Measurements from ENCODE around the gene DPH7.
"Not testable (repeated sequence)": the region's sequence is repeated elsewhere in the genome, so short reads cannot be mapped to it uniquely, and the experiment has no call there.

The DPH7 gene

DNA sequence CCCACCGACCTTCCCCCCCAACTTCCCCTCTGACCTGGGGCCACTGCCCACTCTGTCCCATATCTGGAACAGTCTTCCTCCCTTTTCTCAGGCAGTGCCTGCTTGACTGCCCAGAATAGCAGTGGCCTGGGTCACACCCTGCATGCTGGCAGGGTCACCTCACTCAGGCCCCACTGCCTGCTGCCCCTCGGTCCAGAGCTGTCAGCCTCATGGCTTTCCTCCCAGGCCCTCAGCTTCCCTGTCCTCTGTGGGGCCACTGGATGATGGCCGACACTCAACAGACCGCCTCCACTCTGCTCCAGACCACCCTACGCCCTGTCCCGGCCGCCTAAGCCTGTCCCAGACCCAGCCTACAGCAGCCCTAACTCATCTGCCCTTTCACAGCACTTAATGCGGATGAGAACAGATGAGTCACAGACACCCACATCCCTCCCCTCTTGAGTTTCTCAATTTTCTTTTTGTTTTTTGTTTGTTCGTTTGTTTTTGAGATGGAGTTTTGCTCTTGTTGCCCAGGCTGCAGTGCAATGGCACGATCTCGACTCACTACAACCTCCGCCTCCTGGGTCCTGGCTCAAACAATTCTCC, 34.5 kb downstream of the DPH7 start:
- no peak for DNase-seq

DNA sequence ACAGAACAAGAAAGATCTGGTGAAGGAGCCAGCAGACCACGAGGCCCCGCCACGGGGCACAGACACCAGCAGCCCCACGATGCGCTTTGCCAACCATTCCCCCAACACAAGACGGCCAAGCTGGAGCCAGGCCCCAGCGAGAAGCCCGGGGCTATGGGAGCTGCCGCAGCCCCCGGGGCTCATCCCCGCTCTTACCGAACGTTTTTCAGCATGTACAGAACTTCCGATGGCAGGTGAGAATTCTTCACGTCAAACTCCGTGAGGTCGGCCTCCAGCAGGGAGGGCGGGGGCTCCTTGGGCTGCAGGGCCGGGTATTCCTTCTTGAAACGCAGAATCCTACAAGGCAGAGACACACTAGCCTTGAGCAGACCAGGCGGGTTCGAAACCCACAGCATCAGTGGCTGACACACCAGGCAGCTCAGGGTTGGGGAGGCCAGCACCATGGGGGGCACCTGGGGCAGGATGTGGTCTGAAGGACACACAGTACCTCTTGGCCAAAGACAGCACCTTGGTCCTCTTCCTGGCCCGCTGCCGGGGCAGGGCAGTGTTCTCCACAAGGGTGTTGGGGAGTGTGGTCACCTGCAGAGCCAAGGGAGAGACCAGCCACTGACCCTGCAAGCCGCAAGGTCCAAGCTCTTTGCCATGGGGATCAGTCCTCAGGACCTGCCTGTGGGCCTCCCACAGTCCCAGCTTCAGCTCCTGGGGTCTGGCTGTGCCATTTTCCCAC, 35.3 kb downstream of the DPH7 start:
- DNase-seq: no peak

DNA sequence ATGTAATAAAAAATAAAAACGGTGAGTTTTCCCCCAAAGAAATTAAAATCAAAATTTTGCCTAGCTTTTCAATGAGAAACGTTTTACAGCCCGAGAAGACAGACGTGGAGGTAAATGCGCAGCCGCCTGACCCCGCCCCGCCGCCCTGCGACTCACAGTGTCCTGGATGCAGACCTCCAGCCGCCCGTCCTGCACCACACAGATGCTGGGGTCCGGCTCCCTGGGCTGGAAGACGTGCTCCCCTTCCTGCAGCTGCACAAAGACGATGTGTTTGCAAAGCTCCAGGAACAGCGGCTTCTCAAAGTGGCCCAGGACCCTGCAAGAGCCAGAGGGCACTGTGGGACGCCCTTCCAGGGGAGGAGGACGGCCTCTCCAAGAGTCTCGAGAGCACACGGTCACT, 36.2 kb downstream of the DPH7 start:
- DNase-seq: no peak

DNA sequence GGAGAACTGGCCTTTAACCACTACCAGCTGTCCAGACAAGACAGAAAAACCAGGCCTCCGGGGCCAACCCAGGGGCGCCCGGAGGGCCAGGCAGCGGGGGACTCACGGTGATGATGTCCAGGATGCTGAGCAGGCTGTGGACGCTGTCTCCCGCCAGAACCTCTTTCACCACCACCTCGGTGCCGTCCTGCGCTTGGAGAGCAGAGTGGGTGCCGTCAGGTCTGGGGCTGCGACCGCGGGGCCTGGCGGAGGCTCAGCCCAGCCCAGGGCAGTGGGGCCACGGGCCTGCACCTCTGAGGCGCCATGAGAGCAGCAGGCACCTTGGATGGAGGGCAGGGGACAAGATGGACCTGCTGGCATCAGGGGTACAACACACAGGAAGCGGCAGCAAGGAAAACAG, 38.2 kb downstream of the DPH7 start:
- no peak for DNase-seq

DNA sequence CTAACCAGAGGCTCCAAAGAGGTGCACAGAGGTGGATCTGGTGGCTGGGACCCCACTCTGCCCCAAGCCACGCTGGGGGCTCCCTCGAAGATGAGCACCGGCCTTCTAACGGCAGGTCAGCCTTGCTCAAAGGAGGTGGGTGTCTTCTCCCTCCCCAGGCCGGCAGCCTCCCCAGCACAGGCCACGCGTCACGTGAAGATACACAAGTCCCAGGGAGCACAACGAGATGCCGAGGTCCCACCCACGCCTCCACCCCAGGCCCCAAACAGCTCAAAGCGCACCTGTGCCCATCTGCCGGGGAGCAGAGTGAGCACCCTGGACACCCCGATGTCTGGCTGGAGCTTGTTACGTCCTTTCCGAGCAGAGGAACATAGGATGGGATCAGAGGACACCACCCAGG, 40.7 kb downstream of the DPH7 start:
- DNase-seq: no peak

DNA sequence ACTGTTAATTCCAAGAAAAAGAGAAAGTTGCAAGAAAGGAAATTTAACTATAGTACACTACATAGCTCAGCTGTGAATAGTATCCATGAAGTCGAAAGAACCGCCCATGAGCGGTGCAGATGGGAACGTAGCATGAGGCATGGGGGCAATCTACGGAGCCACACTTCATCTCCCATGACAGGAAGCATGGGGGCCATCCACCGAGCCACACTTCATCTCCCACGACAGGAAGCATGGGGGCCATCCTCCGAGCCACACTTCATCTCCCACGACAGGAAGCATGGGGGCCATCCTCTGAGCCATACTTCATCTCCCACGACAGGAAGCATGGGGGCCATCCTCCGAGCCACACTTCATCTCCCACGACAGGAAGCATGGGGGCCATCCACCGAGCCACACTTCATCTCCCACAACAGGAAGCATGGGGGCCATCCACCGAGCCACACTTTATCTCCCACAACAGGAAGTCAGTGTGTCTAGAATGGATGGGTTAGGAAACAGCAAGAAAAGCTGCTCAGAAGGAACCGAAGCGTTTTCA, 42.1 kb downstream of the DPH7 start:
- peak; percentile 13 for DNase-seq

DNA sequence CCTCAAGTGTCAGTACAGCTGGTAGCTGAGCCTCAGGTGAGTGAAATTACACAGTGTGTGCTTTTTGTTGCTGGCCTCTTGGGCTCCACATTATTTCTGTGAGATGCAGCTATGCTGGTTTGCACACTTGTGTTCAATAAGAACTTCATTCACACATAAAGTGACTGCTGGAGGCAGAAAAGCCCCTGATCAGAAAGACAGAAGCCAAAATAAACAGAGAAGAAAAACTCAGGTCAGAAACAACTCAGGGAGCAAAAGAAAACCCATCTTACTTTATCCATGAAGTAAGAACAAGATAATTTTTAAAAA, 43.7 kb downstream of the DPH7 start:
- DNase-seq: no peak

DNA sequence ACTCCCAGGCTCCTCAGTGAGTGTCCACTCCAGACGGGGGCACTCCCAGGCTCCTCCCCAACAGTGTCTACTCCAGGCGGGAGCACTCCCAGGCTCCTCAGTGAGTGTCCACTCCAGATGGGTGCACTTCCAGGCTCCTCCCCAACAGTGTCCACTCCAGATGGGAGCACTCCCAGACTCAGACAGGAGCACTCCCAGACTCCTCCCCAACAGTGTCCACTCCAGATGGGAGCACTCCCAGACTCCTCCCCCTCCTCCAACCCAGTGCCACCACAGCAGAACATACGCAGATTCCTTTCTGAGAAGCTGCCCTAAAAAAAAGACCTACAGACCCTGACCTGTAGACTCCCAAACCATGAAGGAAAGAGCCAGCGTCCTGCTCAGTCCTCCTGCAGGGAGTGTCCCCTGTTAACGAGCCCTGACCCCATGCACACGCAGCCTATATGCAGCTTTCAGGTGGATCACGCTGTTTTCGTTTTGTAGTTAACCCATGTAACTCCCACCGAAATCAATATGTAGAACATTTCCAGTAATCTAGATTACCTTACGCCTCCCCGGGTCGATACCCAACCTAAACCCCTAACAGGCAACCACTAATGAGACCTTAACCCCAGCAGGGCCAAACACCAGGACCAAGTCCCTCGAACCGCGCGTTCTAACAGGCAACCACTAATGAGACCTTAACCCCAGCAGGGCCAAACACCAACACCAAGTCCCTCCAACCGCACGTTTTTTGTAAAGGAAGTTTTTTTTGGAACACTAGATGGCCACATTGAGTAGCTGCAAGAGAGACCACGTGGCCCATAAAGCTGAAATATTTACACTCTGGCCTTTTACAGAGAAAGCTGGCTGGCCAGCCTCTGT, 44.2 kb downstream of the DPH7 start:
- DNase-seq: no peak

DNA sequence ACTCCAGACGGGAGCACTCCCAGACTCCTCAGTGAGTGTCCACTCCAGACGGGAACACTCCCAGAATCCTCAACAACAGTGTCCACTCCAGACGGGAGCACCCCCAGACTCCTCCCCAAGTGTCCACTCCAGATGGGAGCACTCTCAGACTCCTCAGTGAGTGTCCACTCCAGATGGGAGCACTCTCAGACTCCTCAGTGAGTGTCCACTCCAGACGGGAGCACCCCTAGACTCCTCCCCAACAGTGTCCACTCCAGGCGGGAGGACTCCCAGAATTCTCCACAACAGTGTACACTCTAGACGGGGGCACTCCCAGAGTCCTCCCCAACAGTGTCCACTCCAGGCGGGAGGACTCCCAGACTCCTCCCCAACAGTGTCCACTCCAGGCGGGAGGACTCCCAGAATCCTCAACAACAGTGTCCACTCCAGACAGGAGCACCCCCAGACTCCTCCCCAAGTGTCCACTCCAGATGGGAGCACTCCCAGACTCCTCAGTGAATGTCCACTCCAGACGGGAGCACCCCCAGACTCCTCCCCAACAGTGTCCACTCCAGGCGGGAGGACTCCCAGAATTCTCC, 45.7 kb downstream of the DPH7 start:
- not testable (repeated sequence) for DNase-seq

DNA sequence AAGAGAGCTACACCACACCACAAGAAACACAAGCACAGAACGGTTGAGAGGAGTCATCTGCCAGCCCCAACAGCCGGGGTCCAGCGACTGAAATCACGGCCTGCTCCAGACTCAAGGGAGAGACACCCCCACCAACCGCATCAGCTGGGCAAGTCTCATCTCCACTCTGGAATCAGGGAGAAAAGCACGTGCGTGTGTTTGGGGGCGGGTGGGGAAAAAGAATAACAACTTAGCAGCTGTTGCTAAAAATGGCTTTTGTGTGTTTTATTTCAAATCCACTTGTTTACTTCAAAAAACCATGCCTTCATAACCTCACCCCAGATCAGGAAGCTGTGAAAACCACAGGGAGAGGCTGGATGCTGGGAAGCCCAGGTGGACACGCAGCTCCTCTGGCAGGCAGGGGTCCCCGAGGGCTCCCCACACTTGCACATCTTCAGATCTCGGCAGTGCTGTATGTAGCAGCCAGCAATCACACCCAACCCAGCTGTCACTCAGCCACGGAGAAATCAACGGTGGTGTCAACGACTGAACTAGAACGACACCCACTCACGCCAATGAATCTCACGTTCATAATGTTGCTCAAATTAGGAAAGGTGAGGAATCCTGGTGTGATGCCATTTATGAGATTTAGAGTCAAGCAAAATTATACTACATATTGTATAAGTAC, 47.5 kb downstream of the DPH7 start:
- DNase-seq: peak; percentile 4

DNA sequence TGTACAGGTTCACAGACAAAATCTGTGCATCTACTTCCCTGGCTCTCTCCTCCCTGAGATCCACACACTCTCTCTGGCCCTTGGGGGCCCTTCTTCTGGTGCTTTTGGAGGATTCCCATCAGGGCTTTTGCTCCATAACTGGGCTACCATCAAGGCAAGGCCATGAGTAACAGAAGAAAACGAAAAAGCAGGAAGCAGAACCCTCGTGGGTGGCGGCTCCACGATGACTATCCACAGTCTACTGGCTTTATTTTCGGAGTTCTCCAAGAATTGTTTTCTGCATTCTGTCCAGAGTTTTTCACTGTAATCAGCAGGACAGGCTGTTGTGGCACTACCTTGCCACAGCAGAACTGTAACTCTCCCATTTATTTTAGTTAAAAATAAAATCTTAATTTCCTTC, 48.4 kb downstream of the DPH7 start:
- DNase-seq: no peak

DNA sequence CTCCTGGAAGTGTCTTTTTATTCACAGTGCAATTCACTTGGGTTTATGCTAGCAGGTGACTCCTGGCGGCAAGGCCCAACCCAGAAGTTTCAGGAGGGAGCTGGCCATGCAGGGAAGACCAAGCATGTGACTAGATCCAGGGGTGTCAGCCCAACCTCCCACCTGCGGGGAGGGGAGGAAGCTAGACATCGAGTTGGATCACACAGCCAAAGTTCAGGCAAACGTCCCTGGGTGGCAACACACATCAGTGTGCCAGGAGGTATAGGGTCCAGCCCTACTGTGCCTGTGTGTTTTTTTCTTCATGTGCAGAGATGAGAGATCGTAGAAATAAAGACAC, 53.8 kb downstream of the DPH7 start:
- no peak for DNase-seq

DNA sequence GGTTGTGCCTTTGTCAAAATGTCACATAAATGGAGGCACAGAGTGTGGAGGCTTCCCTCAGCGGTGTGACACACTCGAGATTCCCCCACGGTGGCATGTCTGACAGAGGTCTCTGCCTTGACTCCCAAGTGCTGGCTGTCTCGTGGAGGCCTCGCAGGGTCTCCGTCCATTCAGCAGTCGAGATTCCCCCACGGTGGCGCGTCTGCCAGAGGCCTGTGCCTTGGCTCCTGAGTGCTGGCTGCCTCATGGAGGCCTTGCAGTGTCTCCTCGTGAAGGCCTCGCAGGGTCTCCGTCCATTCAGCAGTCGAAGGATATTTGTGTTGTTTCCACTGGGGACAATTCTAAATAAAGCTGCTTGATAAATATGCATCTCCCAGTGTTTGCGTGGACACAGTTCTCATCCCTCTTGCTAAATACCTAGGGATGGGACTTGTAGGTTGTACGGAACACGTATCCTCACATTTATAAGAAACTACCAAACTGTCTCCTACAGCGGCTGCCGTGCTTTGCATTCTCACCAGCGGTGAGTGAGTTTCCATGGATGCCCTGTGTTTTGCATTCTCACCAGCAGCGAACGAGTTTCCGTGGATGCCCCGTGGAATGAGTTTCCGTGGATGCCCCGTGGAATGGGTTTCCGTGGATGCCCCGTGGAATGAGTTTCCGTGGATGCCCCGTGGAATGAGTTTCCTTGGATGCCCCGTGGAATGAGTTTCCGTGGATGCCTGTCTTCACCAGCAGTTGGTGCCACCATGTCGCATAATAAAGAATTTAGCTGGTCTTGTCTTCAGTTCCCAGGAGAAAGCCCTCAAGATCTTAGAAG, 54.4 kb downstream of the DPH7 start:
- DNase-seq: no peak

DNA sequence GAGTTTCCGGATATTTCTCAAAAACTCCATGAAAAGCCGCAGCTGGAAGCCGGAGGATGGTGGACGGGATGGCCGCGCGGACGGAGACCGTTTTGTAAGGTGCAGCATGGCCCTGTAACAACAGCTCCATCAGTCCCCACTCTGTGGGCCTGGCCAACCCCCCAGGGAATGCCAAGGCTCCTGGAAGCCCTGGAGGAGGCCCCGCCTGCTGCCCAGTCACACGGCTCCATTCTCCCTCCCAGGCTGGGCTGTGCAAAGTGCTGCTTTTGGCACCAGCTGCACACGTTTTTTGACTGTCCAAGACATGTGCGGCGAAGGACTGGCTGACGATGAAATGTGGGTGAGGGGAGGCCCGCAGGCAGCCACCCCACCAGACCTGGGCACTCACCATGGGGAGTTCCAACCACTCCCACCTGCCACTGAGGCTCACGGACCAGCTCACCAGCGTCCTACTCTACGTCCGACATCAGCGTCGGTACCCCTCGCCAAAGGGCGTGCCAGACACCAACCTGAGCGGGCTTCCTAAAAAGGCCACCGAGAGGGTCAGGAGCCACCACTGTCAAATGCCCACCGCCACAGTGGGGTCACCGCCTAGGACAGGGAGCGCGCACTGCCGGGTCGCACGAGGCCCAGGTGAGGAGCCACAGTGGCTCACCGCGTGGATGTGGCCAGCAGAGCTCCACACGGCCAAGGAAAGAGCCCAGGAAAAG, 55.8 kb downstream of the DPH7 start:
- no peak for DNase-seq

DNA sequence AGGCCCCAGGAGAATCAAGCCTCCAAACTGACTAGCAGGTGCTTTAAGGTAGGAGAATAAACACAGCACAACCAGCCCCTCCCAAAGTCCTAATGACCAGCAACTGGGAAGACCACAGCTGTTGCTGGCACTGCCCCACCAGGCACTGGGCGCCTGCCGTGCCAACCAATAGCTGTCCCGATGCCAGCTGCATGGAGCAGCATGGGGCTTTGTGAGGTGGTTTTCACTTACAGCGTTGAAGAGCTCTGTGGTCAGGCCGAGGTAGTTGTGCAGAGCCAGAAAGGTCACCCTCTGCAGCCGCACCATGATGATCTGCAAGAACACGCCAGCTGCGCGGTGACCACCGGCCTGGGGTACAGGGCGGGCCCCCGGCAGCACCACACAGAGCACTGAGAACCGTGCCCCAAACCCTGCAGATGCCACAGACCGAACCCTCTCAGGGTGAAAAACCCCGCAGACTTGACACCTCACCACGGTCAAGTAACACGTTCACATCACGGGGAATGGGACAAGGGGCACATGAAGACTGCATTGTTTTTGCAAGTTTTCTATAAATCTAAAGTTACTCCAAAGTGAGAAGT, 57.2 kb downstream of the DPH7 start:
- no peak for DNase-seq

DNA sequence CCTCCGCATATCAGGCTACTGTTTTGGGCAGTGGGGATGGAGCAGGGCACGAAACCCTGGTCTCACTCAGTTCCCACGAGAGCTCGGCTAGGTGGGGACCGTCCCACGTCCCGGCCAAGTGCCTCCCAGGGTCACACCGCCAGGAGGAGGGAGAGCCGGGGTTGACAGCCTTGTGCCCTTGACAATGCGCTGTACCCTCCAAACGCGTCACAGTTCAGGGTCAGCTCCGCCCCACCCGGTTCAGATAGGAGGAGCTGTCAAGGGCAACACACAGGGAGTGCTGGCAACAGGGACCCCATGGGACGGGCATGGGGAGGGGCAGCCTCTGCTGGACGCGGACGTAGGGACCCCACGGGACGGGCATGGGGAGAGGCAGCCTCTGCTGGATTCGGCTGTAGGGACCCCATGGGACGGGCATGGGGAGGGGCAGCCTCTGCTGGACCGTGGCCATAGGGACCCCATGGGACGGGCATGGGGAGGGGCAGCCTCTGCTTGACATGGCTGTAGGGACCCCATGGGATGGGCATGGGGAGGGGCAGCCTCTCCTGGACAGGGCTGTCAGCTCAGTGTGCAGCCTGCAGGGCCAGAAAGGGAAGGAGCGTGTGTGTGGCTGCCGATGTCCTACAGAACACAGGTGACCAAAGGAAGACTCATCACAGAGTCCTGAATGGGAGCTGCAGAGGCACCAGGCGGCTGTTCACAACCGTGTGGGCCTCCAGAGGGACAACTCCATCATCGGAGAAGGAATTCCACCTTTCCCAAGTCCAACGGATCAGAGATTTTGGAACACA, 57.9 kb downstream of the DPH7 start:
- no peak for DNase-seq

DNA sequence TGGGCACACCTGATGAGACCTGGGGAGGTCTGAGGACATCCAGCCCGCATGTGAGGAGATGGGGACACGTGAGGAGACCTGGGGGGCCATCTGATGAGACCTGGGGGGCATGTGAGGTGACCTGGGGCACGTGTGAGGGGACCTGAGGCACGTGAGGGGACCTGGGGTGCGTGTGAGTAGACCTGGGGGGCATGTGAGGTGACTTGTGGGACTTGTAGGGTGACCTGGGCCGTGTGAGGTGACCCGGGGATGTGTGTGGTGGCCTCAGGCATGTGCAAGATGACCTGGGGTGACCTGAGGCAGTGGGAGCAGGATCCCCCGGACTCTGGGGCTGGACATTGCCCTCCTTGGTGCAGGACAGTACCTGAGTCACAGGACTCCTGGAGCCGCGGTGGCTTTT, 59.2 kb downstream of the DPH7 start:
- DNase-seq: no peak

DNA sequence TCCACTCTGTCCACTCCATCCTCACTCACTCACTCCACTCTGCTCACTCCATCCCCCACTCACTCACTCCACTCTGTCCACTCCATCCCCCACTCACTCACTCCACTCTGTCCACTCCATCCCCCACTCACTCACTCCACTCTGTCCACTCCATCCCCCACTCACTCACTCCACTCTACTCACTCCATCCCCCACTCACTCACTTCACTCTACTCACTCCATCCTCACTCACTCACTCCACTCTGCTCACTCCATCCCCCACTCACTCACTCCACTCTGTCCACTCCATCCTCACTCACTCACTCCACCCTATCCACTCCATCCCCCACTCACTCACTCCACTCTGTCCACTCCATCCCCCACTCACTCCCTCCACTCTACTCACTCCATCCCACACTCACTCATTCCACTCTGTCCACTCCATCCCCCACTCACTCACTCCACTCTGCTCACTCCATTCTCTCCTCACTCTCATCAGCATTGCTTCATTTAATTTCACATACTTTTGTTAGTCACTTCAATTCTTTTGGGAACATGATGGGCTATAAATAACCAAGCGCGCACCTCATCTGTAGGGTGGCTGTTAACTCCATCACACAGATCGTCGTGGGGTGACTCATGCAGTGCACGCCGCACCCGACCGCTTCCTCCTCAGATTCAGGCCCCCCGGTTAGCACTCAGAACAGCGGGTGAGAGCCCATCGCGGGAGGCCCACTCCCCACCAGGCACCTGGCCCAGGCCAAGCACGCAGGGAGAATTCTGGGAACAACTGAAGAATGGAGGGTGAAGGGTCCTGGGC, 59.9 kb downstream of the DPH7 start:
- DNase-seq: not testable (repeated sequence)

DNA sequence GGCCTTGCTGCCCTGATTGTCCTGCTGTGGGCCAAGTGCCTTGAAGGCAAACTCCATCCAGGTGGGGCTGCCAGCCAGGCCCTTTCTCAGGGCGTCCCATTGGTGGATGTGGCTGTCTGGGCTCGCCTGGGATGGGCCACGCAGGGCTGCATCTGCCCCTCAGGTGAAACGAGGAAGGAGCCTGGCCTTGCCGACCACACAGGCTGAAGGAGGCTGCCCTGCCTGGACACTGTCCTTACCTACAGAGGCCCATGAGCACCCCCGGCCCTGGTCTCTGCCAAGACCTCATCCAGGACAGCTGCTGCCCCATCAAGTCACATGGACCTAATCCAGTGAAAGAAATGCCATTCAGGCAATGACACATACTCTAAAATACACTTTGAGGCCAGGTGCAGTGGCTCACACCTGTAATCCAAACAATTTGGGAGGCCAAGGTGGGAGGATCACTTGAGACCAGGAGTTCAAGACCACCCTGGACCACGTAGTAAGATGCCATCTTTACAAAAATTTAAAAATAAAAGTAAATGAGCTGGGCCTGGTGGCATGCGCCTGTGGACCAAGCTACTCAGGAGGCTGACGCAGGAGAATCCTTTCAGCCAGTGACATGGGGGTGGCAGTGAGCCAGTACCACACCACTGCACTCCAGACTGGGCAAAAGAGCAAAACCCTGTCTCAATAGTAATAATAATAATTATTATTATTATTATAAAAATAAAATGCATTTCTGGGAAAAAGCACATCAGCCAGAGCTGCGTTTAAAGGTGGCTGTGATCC, 62.4 kb downstream of the DPH7 start:
- DNase-seq: no peak
